AG10803 (cell line): ENCODE data around the gene BCAR3.

ENCODE experiments used
- DNase-seq: peaks from one replicate; pipeline ENCODE4 v3.0.0; 2010; ENCODE audit warnings: low read depth
- H3K4me3 ChIP-seq: 2 replicates; pipeline ENCODE4 v1.5.1; 2011; ENCODE audit warnings: mild to moderate bottlenecking, low read length, control low read depth
- TF ChIP-seq, protein P1 (sequence below): conservative IDR thresholded peaks from 2 replicates; pipeline ENCODE4 v1.5.1; 2011; ENCODE audit warnings: mild to moderate bottlenecking, low read length, control low read depth, inconsistent platforms

BCAR3 gene

DNA sequence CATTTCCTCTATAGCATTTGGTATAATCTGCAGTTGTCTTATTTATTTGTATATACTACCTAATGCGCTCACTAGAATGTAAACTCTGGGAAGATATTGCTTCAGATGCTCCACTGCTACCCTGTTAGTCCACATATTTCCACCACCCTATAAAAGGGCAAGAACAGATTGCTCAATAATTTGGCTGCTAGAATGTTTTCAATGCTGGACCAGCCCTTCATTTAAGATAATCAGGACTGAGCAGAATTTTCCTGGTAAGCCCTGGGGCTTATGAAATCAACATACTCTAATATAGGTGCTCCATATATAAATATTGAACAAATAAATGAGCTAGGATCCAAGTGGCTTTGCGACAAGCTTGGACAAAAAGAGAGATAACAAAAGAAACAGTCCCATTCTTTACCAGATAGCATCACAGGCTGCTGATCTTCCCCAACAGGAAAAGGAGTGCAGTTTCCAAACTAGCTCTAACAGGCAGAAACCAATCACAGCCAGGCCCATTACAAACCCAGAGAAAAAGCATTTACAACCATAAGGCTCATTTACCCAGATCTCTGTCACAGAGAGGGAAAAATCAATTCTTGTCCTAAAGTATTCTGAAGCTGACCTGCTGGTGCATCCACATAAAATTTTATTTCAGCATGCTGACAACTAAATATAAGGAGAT is 8.3 kb downstream of the BCAR3 start:
- peak; percentile 54 for DNase-seq
- H3K4me3 ChIP-seq = no peak overlapping the region
- TF ChIP-seq, protein P1, sequence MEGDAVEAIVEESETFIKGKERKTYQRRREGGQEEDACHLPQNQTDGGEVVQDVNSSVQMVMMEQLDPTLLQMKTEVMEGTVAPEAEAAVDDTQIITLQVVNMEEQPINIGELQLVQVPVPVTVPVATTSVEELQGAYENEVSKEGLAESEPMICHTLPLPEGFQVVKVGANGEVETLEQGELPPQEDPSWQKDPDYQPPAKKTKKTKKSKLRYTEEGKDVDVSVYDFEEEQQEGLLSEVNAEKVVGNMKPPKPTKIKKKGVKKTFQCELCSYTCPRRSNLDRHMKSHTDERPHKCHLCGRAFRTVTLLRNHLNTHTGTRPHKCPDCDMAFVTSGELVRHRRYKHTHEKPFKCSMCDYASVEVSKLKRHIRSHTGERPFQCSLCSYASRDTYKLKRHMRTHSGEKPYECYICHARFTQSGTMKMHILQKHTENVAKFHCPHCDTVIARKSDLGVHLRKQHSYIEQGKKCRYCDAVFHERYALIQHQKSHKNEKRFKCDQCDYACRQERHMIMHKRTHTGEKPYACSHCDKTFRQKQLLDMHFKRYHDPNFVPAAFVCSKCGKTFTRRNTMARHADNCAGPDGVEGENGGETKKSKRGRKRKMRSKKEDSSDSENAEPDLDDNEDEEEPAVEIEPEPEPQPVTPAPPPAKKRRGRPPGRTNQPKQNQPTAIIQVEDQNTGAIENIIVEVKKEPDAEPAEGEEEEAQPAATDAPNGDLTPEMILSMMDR = no peak

DNA sequence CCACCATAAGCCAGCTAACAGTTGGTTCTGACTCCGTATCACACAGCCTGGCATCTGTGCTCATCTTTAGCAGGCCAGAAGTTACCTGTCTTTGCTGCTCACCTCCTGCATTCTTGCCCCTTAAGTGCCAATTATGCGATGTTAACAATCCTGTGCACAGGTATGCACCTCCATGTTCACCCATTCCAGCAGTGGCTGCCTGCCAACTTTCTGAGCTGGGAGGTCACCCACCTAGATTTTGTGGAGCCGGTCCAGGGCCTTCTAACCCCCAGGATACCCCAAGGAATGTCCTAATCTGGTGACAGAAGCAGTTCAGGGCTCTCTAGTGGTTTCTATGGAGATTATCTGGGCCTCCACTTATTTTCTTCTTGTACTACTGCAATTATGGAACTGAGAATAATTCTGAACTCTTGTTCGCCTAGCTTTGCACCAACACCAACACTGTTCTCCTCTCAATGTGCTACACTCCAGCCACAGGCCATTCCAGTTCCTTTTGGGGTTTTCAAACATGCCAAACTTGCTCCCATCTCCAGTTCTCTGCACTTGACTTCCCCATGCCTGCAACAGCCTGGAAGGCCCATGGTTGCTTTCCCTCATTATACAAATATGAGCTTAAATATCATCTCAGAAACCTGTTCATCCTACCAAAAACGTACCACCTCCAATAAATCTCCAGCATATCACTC is 9.0 kb downstream of the BCAR3 start:
- H3K4me3 ChIP-seq = no peak overlapping the region
- TF ChIP-seq, protein P1 = no peak
- no peak for DNase-seq

DNA sequence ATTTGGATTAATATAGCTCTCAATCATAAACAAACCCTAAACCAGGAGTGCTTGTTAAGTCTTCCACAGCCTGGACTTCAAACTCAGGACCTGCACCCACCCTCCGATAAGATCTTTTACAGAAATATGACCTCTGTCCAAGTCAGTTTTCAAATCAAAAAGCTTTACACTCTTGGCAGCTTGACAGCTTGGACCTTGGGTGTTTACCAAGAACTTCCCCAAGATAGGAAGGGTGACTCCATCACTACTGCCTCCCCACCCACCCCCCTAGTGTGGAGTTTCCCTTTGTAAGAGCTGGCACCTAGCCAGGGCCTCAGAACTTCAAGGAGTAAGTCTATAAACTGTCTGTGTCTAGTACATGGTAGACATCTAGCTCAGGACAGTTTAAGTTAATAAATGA is 9.6 kb downstream of the BCAR3 start:
- no peak overlapping the region for H3K4me3 ChIP-seq
- DNase-seq = peak; percentile 35
- TF ChIP-seq, protein P1 = no peak

DNA sequence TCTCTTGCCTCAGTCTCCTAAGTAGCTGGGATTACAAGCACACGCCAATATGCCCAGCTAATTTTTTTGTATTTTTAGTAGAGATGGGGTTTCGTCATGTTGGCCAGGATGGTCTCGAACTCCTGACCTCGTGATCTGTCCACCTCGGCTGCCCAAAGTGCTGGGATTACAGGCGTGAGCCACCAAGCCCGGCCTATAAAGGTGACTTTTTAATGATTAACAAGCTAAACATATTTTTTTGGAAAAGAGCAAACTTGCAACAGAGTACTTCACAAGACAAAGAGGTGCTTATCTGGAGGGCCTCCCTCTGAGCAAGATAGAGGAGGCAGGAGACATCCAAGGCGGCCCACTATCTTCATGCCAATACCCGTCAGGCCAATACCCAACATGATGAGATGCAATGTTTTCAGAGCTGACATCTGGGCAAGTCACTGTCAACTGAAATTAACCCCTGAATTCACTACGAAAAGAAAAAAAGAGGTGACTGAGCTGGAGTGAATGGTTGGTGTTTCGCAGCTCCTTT is 10.5 kb downstream of the BCAR3 start:
- no peak for DNase-seq
- TF ChIP-seq, protein P1 = no peak
- H3K4me3 ChIP-seq = no peak overlapping the region

DNA sequence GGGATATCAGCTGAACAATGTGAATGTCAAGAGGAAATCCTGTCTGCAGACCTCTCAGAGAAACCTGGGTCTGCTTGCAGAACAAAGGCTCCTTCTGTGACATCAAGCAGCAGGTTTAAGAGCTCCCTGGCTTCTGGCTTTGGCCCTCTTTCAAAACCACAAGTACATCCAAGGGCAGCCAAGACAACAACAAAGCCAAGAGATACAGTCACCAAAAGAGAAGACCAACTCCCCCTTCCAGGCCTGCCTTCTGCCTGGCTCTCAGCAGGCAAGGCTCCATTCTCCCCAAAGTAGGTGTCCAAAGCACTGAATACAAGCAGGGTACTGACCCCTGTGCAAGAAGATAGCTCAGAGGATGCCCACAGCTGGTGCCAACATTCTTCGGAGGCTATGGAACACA is 11.5 kb downstream of the BCAR3 start:
- TF ChIP-seq, protein P1 = no peak
- H3K4me3 ChIP-seq = no peak overlapping the region
- peak; percentile 89 for DNase-seq

DNA sequence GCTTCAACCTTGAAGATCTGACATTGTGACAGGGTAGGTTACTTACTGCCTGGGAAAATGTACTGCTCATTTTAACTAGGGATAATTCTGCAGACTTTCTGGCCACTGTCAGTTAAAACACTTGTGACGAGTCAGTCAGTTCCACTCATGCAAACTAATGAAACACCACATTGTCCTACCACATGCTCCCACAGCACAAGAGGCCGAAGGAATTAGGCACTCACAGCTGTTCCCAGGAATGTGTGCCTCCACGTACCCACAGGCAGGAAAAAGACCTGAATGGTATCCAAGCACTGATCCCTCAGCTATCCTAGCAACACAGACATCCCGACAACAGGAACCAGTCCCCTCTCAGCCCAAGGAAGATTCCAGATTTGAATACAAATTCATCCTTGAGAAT is 12.3 kb downstream of the BCAR3 start:
- DNase-seq = peak; percentile 79
- no peak overlapping the region for H3K4me3 ChIP-seq
- TF ChIP-seq, protein P1 = no peak

DNA sequence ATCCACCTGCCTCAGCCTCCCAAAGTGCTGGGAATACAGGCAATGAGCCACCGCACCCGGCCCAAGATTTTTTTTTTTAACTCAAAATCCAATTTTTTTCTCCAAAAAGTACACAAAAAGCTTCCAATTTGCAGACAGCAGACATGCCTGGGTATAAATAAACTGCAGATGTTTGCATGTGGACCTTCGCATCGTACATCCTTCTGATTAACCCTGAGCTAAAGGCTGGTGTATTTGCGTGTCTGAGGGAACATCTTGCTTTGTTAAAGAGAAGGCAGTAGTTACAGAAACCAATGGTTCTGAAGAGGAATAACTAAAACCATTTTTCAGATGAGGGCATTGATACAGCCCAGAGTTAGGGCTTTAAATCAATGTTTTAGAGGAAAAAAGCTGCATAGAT is 12.7 kb downstream of the BCAR3 start:
- DNase-seq = peak; percentile 70
- TF ChIP-seq, protein P1 = no peak
- H3K4me3 ChIP-seq = no peak overlapping the region
